Glutamatergic neuron (in vitro differentiated cells): Measurements from ENCODE around the gene SSRP1. TPM values are rescaled to one million over a fixed set of nuclear protein-coding genes. Genes with fewer than 3 reads are reported as not detected.

Experiments used
- DNase-seq: peaks from one replicate; pipeline ENCODE4 v3.0.0; 2022
- H3K27ac Mint-ChIP-seq: one replicate; pipeline ENCODE4 v1.8.0; 2020; ENCODE audit warnings: mild to moderate bottlenecking, mixed read lengths, inconsistent platforms; ENCODE audit not compliant: unreplicated experiment
- H3K27me3 Mint-ChIP-seq: one replicate; pipeline ENCODE4 v1.8.0; 2020; ENCODE audit warnings: mild to moderate bottlenecking, moderate library complexity, mixed read lengths, inconsistent platforms; ENCODE audit not compliant: unreplicated experiment
- H3K36me3 Mint-ChIP-seq: one replicate; pipeline ENCODE4 v1.8.0; 2020; ENCODE audit warnings: mild to moderate bottlenecking, mixed read lengths, inconsistent platforms; ENCODE audit not compliant: unreplicated experiment
- H3K4me1 Mint-ChIP-seq: one replicate; pipeline ENCODE4 v1.8.0; 2020; ENCODE audit warnings: mild to moderate bottlenecking, low read depth, mixed read lengths, inconsistent platforms; ENCODE audit not compliant: unreplicated experiment
- H3K4me3 Mint-ChIP-seq: one replicate; pipeline ENCODE4 v1.8.0; 2020; ENCODE audit warnings: mild to moderate bottlenecking, mixed read lengths, inconsistent platforms; ENCODE audit not compliant: unreplicated experiment
- H3K9me3 Mint-ChIP-seq: one replicate; pipeline ENCODE4 v1.8.0; 2020; ENCODE audit warnings: mild to moderate bottlenecking, moderate library complexity, mixed read lengths, inconsistent platforms; ENCODE audit not compliant: unreplicated experiment
- CTCF ChIP-seq: fragments of 200-600 bp; sonication (generic); IDR thresholded peaks from one replicate; pipeline ENCODE4 v1.5.0; 2021; ENCODE audit not compliant: partially characterized antibody, unreplicated experiment
- total RNA-seq: library from RNA; stranded (reverse); fragmentation: NEBNext Ultra II Directional; extraction: Animal tissue kit (Norgen Biotek cat#: 25700); gene quantifications from one replicate; pipeline ENCODE4 v1.2.1, GENCODE V29; 2021; ENCODE audit not compliant: unreplicated experiment

The SSRP1 gene
- total RNA-seq, 1 donor from 2014 or later, result 91.4 TPM

- peaks cover 19% of the 10 kb centered on the region for H3K4me1 Mint-ChIP-seq
- DNase-seq, result peak; percentile 83
- H3K27ac Mint-ChIP-seq, result peak overlapping the region; percentile 75
- no peaks in the 10 kb centered on the region for H3K36me3 Mint-ChIP-seq
- peaks cover 1% of the 10 kb centered on the region for H3K9me3 Mint-ChIP-seq
- peak; percentile 84 for TF ChIP-seq CTCF
- peak overlapping the region; percentile 50 for H3K4me3 Mint-ChIP-seq
- H3K27me3 Mint-ChIP-seq, result no peaks in the 10 kb centered on the region
These were observed 57.6 kb downstream of the SSRP1 start for GRCh38 chr11:57277845-57278720.

GRCh38 chr11:57276971-57277675, 58.6 kb downstream of the SSRP1 start:
- Mint-ChIP-seq H3K4me1 (peaks cover 19% of the 10 kb centered on the region), H3K36me3 (no peaks in the 10 kb centered on the region), H3K27ac (peak overlapping the region; percentile 75), H3K9me3 (peaks cover 1% of the 10 kb centered on the region), H3K27me3 (no peaks in the 10 kb centered on the region), H3K4me3 (no peak overlapping the region)
- DNase-seq, result no peak
- no peak for TF ChIP-seq CTCF

- H3K27ac Mint-ChIP-seq, result no peak overlapping the region
- peaks cover 1% of the 10 kb centered on the region for H3K9me3 Mint-ChIP-seq
- no peak overlapping the region for H3K4me3 Mint-ChIP-seq
- no peak for TF ChIP-seq CTCF
- H3K36me3 Mint-ChIP-seq, result peaks cover 3% of the 10 kb centered on the region
- no peak for DNase-seq
- no peaks in the 10 kb centered on the region for H3K27me3 Mint-ChIP-seq
- H3K4me1 Mint-ChIP-seq, result peaks cover 19% of the 10 kb centered on the region
These were observed 59.3 kb downstream of the SSRP1 start for GRCh38 chr11:57276169-57276970.

Other genes with a start within 250 kb of the SSRP1 start
- 29.0 TPM for gene LRRC55, start 153.9 kb downstream of the SSRP1 start, total RNA-seq
- gene APLNR, start 98.6 kb downstream of the SSRP1 start, total RNA-seq, result 0.37 TPM
- gene TNKS1BP1, start 10.9 kb downstream of the SSRP1 start, total RNA-seq, result 198 TPM
- gene P2RX3, start 2.5 kb upstream of the SSRP1 start, total RNA-seq, result 496 TPM
- gene PRG3, start 45.3 kb upstream of the SSRP1 start, total RNA-seq, result not detected
- not detected for gene PRG2, start 54.8 kb upstream of the SSRP1 start, total RNA-seq
- 10.8 TPM for gene SLC43A3, start 91.2 kb upstream of the SSRP1 start, total RNA-seq
- 119 TPM for gene RTN4RL2, start 124.6 kb upstream of the SSRP1 start, total RNA-seq
- 5.2 TPM for gene SLC43A1, start 179.8 kb upstream of the SSRP1 start, total RNA-seq
- 51.2 TPM for gene TIMM10, start 194.9 kb upstream of the SSRP1 start, total RNA-seq
- gene SMTNL1, start 201.7 kb upstream of the SSRP1 start, total RNA-seq, result not detected
- gene UBE2L6, start 231.8 kb upstream of the SSRP1 start, total RNA-seq, result 199 TPM